ENCODE results near the gene DLGAP4.

Gene DLGAP4
- long read RNA-seq, transcript DLGAP4-206 (7 exons, 3,110 nt): major isoform, 27 of 43 reads
- long read RNA-seq, transcript DLGAP4-202 (7 exons, 2,392 nt): minor isoform, 5 of 43 reads
- long read RNA-seq, partial matches to known transcripts: 1 of 43 reads
- long read RNA-seq, other reads (novel, unspliced or antisense): 10 of 43 reads

DNA sequence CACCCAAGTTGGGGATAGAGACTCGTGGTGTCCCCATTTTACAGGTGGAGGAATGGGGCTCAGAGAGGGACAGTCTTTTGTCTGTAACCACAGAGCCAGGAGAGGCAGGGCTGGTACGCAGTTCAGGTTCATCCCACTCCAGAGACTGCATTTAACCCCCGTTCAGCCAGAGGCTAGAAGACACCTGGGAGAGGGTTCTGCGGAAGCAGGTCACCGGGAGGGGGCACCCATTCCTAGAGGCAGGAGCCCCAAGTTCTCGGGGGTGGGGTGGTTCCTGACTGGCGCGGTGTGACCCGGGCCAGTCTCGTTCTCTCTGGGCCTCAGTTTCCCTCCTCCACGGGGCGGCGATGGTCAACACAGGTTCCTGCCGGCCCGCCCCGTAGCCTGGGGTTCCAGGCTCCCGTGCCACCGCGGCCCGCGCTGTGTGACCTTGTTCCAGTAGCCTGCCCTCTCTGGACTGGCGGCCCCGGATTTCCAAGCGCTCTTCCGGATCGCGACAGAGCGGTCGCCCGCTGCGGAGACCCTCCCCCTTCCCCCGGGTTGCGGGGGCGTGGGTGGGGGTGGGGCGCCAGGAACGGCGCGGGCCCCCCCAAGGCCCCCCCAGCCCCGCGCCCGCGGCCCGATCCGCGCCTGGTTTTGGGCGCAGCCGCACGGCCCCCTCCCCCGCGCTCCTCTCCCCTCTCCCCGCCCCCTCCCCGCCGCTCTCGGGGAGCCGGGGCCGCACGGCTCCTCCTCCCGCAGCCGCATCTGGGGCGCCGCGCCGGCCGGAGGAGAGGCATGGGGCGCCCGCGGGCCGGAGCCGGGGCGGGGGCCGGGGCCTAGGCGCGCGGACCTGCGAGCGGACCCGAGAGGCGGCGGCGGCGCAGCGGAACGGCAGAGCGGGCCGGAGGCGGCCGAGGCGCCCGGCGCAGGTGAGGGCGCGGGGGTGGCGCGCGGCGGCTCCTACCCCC lies at the start of gene DLGAP4:
TSS of gene DLGAP4 (plus strand) at position 738 of the 950 bp plus-strand sequence. CDS start 125,379 bp downstream, outside the sequence.
- Histone ChIP-seq H3K4me3 (replicated peaks; ENCODE audit: insufficient read depth, low read length) (no peak within 1 kb of the TSS), H3K27me3 (ENCODE audit: insufficient read depth, poor library complexity, severe bottlenecking) (peaks cover 48% of the 10 kb centered on the region), H3K27ac (replicated peaks) (no peak within 1 kb of the TSS)
- no peak for DNase-seq (ENCODE audit: low read depth in 1 of 2, low spot score in 1 of 2)
- TF ChIP-seq POLR2AphosphoS5 (IDR thresholded peaks at IDR 0.05; ENCODE audit: low read depth) (no peak), REST (IDR thresholded peaks at IDR 0.05; ENCODE audit: insufficient replicate concordance, low read depth) (no peak), SPI1 (IDR thresholded peaks at IDR 0.05; ENCODE audit: borderline replicate concordance, low read depth) (no peak), GABPA (IDR thresholded peaks at IDR 0.05; ENCODE audit: low read depth) (no peak), CTCF (IDR thresholded peaks at IDR 0.05; ENCODE audit: insufficient read depth, low read length) (no peak)

DNA sequence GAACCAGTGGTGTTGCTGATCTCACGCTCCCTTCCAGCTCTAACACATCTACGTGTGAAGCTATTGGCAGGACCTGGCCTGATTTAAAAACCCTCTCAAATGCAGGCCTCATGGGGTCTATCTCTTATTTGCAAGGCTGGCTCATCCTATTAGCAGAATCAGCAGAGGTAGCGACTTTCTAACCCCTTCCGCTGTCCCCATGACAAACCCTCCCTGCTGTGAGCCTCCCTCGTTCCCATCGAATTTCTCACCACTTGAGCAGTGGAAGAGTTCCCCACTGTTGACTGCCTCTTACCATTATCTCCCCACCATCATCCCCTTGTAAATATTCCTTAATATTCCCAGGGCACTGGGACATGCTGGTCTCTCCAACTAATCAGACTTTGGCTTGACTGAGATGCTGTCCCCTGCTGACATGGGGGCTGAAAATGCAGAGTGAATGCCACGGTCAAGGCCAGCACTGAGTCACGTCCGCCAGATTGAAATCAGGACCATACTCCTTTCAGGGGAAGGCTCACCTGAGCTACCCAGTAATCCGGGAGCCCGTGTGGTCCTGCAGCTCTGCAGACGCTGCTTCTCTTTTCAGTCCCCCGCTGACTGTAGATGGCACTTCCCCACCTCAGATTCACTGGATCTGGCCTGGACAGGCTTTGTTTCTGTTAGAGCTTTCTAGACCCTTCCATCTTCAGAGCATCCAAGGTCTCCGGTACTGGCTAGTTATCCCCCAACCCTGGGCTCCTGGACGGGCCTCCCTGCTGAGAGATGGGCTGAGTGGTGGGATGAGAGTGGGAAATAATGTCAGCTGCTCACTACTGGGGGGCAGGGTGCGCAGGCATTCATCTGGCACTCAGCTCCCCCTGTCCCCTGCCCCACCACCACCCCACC lies 46.7 kb upstream of the DLGAP4 start:
- no peaks in the 10 kb centered on the region for H3K27me3 ChIP-seq (ENCODE audit: insufficient read depth, poor library complexity, severe bottlenecking)
- no peak overlapping the region for H3K27ac ChIP-seq (replicated peaks)
- DNase-seq (ENCODE audit: low read depth in 1 of 2, low spot score in 1 of 2): no peak
- TF ChIP-seq GABPA (IDR thresholded peaks at IDR 0.05; ENCODE audit: low read depth) (no peak), POLR2AphosphoS5 (IDR thresholded peaks at IDR 0.05; ENCODE audit: low read depth) (no peak), SPI1 (IDR thresholded peaks at IDR 0.05; ENCODE audit: borderline replicate concordance, low read depth) (no peak), CTCF (IDR thresholded peaks at IDR 0.05; ENCODE audit: insufficient read depth, low read length) (no peak), REST (IDR thresholded peaks at IDR 0.05; ENCODE audit: insufficient replicate concordance, low read depth) (no peak)
- no peak overlapping the region for H3K4me3 ChIP-seq (replicated peaks; ENCODE audit: insufficient read depth, low read length)

GRCh38 chr20:36260316-36260715 lies 45.8 kb upstream of the DLGAP4 start:
- Histone ChIP-seq H3K27ac (replicated peaks) (no peak overlapping the region), H3K27me3 (ENCODE audit: insufficient read depth, poor library complexity, severe bottlenecking) (no peaks in the 10 kb centered on the region), H3K4me3 (replicated peaks; ENCODE audit: insufficient read depth, low read length) (no peak overlapping the region)
- DNase-seq (ENCODE audit: low read depth in 1 of 2, low spot score in 1 of 2): no peak
- TF ChIP-seq GABPA (IDR thresholded peaks at IDR 0.05; ENCODE audit: low read depth) (no peak), POLR2AphosphoS5 (IDR thresholded peaks at IDR 0.05; ENCODE audit: low read depth) (no peak), REST (IDR thresholded peaks at IDR 0.05; ENCODE audit: insufficient replicate concordance, low read depth) (no peak), SPI1 (IDR thresholded peaks at IDR 0.05; ENCODE audit: borderline replicate concordance, low read depth) (no peak), CTCF (IDR thresholded peaks at IDR 0.05; ENCODE audit: insufficient read depth, low read length) (no peak)
